HG03558 (cell line): Measurements from ENCODE around the gene ACOXL.

Experiments used
- ATAC-seq: cut with Tn5 transposase; IDR thresholded peaks from one replicate; pipeline ENCODE4 v1.9.1; 2021; ENCODE audit warnings: moderate number of reproducible peaks; ENCODE audit not compliant: unreplicated experiment; ENCODE audit errors: extremely low read depth

The ACOXL gene

DNA sequence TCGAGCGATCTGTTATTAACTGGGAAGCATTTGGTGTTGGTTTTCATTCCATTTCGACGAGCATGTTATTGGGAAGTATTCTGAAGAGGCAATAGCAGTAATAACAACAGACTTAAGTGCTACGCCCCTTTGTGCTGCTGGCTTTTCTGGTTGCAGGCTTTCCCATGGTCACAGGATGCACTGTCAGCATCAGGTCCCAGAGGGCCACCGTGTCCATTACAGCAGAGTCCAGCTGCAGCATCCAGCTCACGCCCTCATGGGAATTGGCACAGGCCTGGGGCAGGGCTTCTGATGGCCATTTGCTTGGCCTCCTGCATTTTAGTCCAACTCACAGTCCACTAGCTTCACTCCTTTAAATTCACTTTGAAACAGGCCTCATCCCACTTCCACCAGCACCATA, 432.7 kb downstream of the ACOXL start:
- ATAC-seq: no peak

DNA sequence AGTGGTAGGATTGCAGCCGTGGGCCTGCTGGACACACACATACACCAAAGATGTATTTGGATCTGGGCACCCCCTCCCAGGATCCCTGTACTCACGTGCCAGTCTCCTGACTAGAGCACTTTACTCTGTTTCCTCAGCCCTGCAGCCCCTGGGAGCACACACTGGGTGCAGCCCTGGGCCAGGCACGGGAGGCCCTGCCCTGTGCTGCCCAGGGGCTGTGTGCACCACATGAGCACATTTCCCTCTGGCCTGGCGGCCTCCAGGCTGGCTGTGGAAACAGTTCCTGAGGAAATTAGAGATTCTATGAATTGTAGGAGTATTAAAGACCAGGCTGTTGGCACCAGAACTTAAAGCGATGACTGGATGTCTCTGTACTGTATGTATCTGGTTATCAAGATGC, 433.7 kb downstream of the ACOXL start:
- no peak for ATAC-seq

DNA sequence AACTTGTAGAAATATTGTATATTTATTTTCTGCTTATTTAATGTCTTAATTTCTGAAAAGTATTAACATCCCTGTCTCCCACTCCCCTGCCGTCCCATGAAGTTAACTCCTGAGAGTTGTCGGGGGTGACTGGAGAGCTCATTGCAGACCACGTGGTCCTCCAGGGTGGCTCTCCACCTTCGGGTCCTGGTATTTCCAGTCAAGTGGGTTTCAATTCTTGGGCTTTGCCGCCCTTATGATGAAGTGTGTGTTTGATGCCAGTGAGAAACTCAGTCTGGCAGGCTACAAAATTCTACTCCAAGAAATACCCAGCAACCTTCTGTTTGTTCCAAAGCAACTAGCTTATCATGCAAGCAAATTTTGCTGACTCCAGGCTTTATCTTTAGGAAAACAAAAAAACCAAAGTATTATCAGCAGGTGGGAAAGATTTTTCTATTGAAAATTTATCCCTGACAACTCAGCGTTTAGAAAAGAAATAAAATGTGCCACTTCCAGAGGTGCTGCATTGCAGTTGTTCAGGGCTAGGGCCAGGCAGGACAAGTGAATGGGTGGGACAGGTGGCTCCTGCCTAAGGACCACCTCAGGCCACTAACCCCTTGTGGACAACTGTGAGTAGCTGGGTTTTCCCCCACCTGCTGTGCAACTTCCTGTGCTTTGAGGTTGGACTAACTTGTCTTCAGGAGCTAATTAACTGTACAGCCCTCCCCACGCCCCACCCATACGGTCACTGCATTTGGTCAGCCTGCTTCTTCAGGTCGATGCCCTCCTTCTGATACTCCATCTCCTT, 434.9 kb downstream of the ACOXL start:
- ATAC-seq: no peak

DNA sequence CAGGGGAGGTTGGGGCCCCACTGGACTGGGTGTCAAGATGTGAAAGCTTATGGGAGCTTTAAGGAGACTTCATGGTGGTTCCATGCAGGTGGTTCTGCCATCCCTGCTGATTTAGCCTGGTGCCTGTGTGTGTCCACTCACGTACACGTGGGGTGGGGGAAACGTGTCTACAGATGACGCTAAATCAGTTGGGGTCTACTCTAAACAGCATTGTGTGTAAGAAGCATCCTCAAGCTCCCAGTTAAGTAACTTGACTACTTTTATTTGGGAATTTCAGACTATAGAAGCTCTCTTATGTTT, 435.4 kb downstream of the ACOXL start:
- ATAC-seq: no peak
